Measurements from ENCODE around the gene KIAA0319L. TPM values are rescaled to one million over a fixed set of nuclear protein-coding genes. Genes with fewer than 3 reads are reported as not detected.

KIAA0319L gene
- total and polyA plus RNA-seq, 7 donors, result 8.3 to 50.4 (median 30.7) TPM

GRCh38 chr1:35490250-35490649, 67.0 kb downstream of the KIAA0319L start:
- 97 to 98% methylated on average over 1 of the region's 1 CpG for WGBS, 2 donors
- H3K9me3 ChIP-seq, result no peaks in the 10 kb centered on the region
- DNase-seq, result no peak
- no peak overlapping the region for H3K27ac ChIP-seq
- H3K4me1 ChIP-seq, result peaks cover 0 to 7% (median 0%) of the 10 kb centered on the region in 4 donors
- no peaks in the 10 kb centered on the region for H3K27me3 ChIP-seq
- no peak overlapping the region for H3K4me3 ChIP-seq
- intact Hi-C loops (cut with DNase I), result no loop called here
- TF ChIP-seq CTCF (IDR thresholded peaks at IDR 0.05) (no peak), POLR2A (IDR thresholded peaks at IDR 0.05) (no peak), EP300 (IDR thresholded peaks at IDR 0.05) (no peak), POLR2AphosphoS5 (IDR thresholded peaks at IDR 0.05) (no peak)
- H3K36me3 ChIP-seq, result no peaks in the 10 kb centered on the region

- Histone ChIP-seq H3K9me3 (no peaks in the 10 kb centered on the region), H3K36me3 (no peaks in the 10 kb centered on the region), H3K27me3 (no peaks in the 10 kb centered on the region), H3K27ac (no peak overlapping the region), H3K4me3 (no peak overlapping the region), H3K4me1 (peaks cover 0 to 7% (median 0%) of the 10 kb centered on the region in 4 donors)
- TF ChIP-seq POLR2A (IDR thresholded peaks at IDR 0.05) (no peak), CTCF (IDR thresholded peaks at IDR 0.05) (no peak), POLR2AphosphoS5 (IDR thresholded peaks at IDR 0.05) (no peak), EP300 (IDR thresholded peaks at IDR 0.05) (no peak)
- intact Hi-C loops (cut with DNase I), result no loop called here
- no peak for DNase-seq
- WGBS, 2 donors, result 22 to 31% methylated on average over 2 of the region's 2 CpGs
These were observed 68.9 kb downstream of the KIAA0319L start for GRCh38 chr1:35488336-35488735.

GRCh38 chr1:35486858-35487408, 70.3 kb downstream of the KIAA0319L start:
- Histone ChIP-seq H3K27ac (no peak overlapping the region), H3K4me1 (peaks cover 0 to 7% (median 0%) of the 10 kb centered on the region in 4 donors), H3K9me3 (no peaks in the 10 kb centered on the region), H3K36me3 (no peaks in the 10 kb centered on the region), H3K27me3 (no peaks in the 10 kb centered on the region), H3K4me3 (no peak overlapping the region)
- WGBS, 2 donors, result 96% methylated on average over 3 of the region's 3 CpGs
- no peak for TF ChIP-seq POLR2A (IDR thresholded peaks at IDR 0.05)
- TF ChIP-seq EP300 (IDR thresholded peaks at IDR 0.05), result no peak
- no peak for TF ChIP-seq POLR2AphosphoS5 (IDR thresholded peaks at IDR 0.05)
- no peak for TF ChIP-seq CTCF (IDR thresholded peaks at IDR 0.05)
- intact Hi-C loops (cut with DNase I), result no loop called here
- no peak for DNase-seq

- H3K9me3 ChIP-seq, result no peaks in the 10 kb centered on the region
- no peak overlapping the region for H3K27ac ChIP-seq
- WGBS, 2 donors, result 98 to 100% methylated on average over 2 of the region's 2 CpGs
- intact Hi-C loops (cut with DNase I), result no loop called here
- H3K27me3 ChIP-seq, result no peaks in the 10 kb centered on the region
- H3K4me3 ChIP-seq, result no peak overlapping the region
- no peaks in the 10 kb centered on the region for H3K4me1 ChIP-seq
- no peak for DNase-seq
- peaks cover 0 to 16% (median 3%) of the 10 kb centered on the region in 4 donors for H3K36me3 ChIP-seq
- TF ChIP-seq POLR2A (IDR thresholded peaks at IDR 0.05), result no peak
These were observed 76.0 kb downstream of the KIAA0319L start for GRCh38 chr1:35481229-35481628.

GRCh38 chr1:35477870-35478269, 79.3 kb downstream of the KIAA0319L start:
- no peak overlapping the region for H3K4me3 ChIP-seq
- H3K9me3 ChIP-seq, result no peaks in the 10 kb centered on the region
- DNase-seq, result no peak
- WGBS, 2 donors, result 95 to 98% methylated on average over 2 of the region's 2 CpGs
- H3K36me3 ChIP-seq, result peaks cover 0 to 47% (median 6%) of the 10 kb centered on the region in 4 donors
- TF ChIP-seq POLR2AphosphoS5 (IDR thresholded peaks at IDR 0.05) (no peak), CTCF (IDR thresholded peaks at IDR 0.05) (no peak), POLR2A (IDR thresholded peaks at IDR 0.05) (no peak), EP300 (IDR thresholded peaks at IDR 0.05) (no peak)
- H3K4me1 ChIP-seq, result no peaks in the 10 kb centered on the region
- intact Hi-C loops (cut with DNase I), result no loop called here
- H3K27me3 ChIP-seq, result no peaks in the 10 kb centered on the region
- H3K27ac ChIP-seq, result no peak overlapping the region

All from sigmoid colon (tissue), 7 donors.